ENCODE measurements around the gene KHNYN. TPM values are rescaled to one million over a fixed set of nuclear protein-coding genes. Genes with fewer than 3 reads are reported as not detected.

The KHNYN gene
- total RNA-seq, 2 experiments from 2014 or later: 96.0 to 99.5 TPM

DNA sequence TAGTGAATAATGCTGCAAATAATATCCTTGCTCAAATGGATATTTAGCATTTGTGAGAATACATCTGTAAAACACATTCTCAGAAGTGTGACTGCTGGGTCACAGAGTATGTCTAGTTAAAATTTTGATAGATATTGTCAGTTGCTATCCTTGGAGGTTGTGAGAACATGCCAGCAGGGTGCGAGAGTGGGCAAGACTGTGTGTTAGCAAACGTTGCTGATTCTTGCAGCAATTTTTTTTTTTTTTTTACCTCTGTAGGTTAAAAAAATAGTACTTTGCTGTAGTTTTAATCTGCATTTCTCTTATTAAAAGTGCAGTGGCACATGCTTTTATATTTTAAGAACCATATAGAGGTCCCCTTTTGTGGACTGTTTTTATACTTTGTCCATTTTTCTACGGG, 35.5 kb upstream of the KHNYN start:
- ChIA-PET CTCF (no interaction called here), POLR2A (interaction anchor here (1.1 kb wide), 1 partner anchor 10 kb away, joined by 3 read pairs; no protein-coding TSS in a partner anchor)
- Mint-ChIP-seq H3K36me3 (ENCODE audit: low read depth) (no peaks in the 10 kb centered on the region), H3K9me3 (no peaks in the 10 kb centered on the region), H3K4me1 (peaks cover 5% of the 10 kb centered on the region), H3K27ac (no peak overlapping the region), H3K27me3 (peaks cover 22% of the 10 kb centered on the region), H3K4me3 (no peak overlapping the region)
- no peak for DNase-seq

DNA sequence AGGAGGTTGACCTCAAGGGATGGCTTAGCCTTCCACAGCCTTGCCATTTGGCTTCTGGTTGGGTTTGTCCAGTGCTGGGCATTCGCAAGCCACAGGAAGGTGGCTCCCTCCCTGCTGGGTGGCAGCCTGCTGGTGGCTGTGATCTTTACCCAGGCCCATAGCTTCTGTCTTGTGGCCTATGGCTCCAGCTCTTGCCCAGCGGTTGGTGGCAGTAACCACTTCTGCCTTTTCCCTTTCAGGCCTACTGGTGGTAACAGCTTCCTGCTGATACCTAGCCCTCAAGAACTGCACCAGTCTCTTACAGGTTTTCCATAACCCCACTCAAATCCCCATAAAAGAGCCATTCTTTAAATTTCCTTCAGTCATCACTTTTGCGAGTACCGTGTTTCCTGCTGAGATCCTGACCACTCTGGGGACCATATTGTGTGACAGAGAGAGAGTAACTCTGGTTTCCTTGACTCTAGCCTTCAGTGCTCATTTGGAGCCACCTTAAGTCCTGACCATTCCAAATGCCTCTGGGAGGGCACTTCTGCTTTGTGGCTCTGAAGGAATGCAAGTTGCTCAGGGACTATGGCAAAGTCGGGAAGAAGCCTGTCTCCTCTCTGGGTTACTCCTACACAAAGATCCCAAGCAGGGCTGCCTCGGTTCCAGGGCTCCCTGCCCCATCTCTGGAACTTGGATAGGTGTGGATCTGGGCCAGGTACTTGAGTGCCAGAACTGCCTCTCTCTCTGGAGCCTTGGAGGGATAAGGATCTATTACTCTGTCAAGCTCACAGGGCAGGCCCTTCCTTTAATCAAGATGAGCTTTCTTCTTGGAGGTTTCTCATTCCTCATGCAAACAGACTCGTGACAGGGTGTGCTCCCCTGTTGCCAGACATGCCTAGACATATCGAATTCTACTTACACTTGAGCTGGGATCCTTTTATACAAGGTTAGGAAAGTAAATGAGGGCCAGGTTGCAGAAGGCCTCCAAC, 33.9 kb upstream of the KHNYN start:
- no peak for DNase-seq
- Mint-ChIP-seq H3K27ac (no peak overlapping the region), H3K4me3 (no peak overlapping the region), H3K4me1 (peaks cover 7% of the 10 kb centered on the region), H3K9me3 (no peaks in the 10 kb centered on the region), H3K36me3 (ENCODE audit: low read depth) (no peaks in the 10 kb centered on the region), H3K27me3 (peaks cover 28% of the 10 kb centered on the region)
- ChIA-PET POLR2A (interaction anchor here (1.8 kb wide), 1 partner anchor 28 kb away, joined by 4 read pairs; no protein-coding TSS in a partner anchor), CTCF (interaction anchor here (0.6 to 1.6 kb wide), 2 partner anchors 62 to 1408 kb away, joined by 3 to 7 read pairs; no protein-coding TSS in a partner anchor)

DNA sequence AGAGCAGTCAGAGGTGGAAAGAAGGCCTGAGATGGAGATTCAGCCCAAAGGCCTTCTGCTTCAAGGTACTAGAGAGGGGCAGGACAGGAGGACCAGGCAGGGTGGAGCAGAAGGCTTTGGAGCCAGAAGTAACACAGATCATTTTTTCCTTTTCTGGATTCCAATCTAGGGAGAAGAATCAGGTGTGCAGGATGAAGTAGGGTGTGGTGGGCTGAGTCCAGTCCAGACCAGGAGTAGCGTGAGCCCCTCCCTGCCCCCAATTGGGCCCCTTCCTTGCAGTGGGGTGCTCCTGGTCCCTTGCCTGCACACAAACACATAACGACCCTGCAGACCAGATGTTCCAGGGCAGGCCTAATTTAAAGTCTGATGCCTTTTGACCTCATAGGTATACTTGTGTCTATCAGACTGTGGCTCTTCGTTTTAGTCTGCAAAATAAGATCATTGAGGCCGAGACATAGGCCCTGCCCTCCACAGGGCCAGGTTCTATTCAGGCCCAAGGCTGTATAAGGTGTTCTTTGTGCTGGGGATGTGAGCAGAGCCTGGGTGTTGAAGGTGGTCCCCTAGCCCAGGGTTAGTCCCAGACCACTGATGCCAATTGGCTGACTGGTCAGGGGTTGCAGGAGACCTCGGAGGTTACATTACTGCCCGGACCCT, 32.0 kb upstream of the KHNYN start:
- Mint-ChIP-seq H3K27me3 (peaks cover 29% of the 10 kb centered on the region), H3K4me3 (no peak overlapping the region), H3K36me3 (ENCODE audit: low read depth) (no peaks in the 10 kb centered on the region), H3K9me3 (no peaks in the 10 kb centered on the region), H3K4me1 (peaks cover 7% of the 10 kb centered on the region), H3K27ac (no peak overlapping the region)
- no peak for DNase-seq
- CTCF ChIA-PET: interaction anchor here (0.6 kb wide), 1 partner anchor 9 kb away, joined by 3 read pairs; no protein-coding TSS in a partner anchor
- POLR2A ChIA-PET: no interaction called here

DNA sequence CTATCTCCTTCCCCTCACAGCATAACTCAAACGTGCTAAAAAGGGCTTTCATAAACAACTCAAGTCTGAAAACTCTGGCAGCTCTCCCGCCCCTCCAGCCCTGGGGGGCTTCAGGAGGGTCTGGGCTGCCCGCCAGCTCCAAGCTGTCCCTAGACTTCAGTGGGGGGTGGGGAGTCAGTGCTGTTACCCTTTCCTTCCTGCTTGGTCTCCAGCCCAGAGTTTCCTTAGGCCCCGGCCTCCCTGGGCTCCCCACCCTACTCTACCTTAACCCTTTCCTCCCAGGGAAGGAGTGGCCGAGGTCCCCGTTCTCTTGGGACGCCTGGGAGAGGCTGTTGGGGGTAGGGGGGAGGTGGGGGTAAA, 31.5 kb upstream of the KHNYN start:
- Mint-ChIP-seq H3K36me3 (ENCODE audit: low read depth) (no peaks in the 10 kb centered on the region), H3K27ac (no peak overlapping the region), H3K4me1 (peaks cover 7% of the 10 kb centered on the region), H3K4me3 (no peak overlapping the region), H3K9me3 (no peaks in the 10 kb centered on the region), H3K27me3 (peaks cover 34% of the 10 kb centered on the region)
- DNase-seq: no peak
- POLR2A ChIA-PET: no interaction called here
- CTCF ChIA-PET: interaction anchor here (1.0 kb wide), 2 partner anchors 33 to 64 kb away, joined by 3 read pairs; no protein-coding TSS in a partner anchor

DNA sequence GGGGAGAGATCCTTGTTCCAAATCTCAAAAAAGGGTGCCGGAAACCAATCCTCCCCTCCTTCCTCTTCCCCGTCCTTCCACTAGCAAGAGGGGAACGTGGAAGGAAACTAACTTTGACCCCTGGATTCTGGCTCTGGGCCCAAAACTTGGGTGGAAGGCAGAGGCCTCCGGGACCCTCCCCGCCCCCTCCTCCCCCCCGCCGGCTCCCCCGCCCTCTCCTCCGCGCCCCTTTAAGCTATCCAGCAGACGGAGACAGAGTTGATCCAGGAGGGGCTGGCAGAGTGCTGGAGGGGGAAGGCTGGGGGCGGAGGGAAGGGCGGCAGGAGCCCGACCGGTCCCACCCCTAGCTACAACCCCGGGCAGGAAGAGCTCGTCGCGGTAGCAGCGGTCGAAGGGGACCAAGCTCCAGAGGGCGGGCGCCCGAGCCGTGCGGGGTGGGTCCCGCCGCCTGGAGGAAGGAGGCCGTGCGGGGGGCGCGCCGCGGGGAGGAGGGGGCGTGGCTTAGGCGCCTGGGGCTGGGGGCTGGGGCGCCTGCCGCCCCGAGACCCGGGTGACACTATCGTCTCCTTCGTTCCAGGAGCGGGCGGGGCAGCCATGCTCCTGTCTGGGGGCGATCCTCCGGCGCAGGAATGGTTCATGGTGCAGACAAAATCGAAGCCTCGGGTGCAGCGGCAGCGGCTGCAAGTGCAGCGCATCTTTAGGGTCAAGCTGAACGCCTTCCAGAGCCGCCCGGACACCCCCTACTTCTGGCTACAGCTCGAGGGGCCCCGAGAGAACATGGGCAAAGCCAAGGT, 30.9 kb upstream of the KHNYN start, which contains the start of gene NYNRIN:
NYNRIN (plus strand) TSS at position 351 of the 794 bp plus-strand sequence; CDS start at position 595, 244 bp downstream.
- no peaks in the 10 kb centered on the region for H3K9me3 Mint-ChIP-seq
- peaks cover 7% of the 10 kb centered on the region for H3K4me1 Mint-ChIP-seq
- ChIA-PET POLR2A (no interaction called here), CTCF (interaction anchor here (1.0 kb wide), 2 partner anchors 33 to 65 kb away, joined by 3 read pairs; no protein-coding TSS in a partner anchor)
- H3K36me3 Mint-ChIP-seq (ENCODE audit: low read depth): no peaks in the 10 kb centered on the region
- no peak within 1 kb of the TSS for H3K27ac Mint-ChIP-seq
- DNase-seq: peak; percentile 38
- H3K27me3 Mint-ChIP-seq: peaks cover 39% of the 10 kb centered on the region
- peak within 1 kb of the TSS; percentile 16 for H3K4me3 Mint-ChIP-seq

DNA sequence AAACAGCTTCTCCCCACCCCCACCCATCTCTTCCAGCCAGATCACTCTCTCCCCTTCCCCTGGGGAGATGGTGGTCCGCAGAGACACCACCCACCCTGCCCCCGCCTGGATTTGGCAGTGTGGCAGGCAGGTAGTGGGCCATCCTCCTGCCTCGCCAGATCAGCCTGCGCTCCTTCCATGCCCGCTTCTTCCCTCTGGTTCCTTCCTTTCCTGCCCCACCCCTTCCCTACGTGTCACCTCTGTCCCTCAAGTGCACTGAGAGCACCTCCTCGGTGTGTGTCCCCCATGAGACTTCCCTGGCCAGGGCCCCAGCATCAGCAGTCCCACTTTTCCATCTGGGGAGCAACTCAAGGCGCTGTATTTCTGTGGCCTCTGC, 30.3 kb upstream of the KHNYN start:
- H3K9me3 Mint-ChIP-seq: no peaks in the 10 kb centered on the region
- peak overlapping the region; percentile 16 for H3K4me3 Mint-ChIP-seq
- POLR2A ChIA-PET: no interaction called here
- peaks cover 42% of the 10 kb centered on the region for H3K27me3 Mint-ChIP-seq
- no peak overlapping the region for H3K27ac Mint-ChIP-seq
- H3K36me3 Mint-ChIP-seq (ENCODE audit: low read depth): no peaks in the 10 kb centered on the region
- peaks cover 7% of the 10 kb centered on the region for H3K4me1 Mint-ChIP-seq
- DNase-seq: no peak
- CTCF ChIA-PET: interaction anchor here (1.0 kb wide), 2 partner anchors 34 to 65 kb away, joined by 3 read pairs; no protein-coding TSS in a partner anchor

DNA sequence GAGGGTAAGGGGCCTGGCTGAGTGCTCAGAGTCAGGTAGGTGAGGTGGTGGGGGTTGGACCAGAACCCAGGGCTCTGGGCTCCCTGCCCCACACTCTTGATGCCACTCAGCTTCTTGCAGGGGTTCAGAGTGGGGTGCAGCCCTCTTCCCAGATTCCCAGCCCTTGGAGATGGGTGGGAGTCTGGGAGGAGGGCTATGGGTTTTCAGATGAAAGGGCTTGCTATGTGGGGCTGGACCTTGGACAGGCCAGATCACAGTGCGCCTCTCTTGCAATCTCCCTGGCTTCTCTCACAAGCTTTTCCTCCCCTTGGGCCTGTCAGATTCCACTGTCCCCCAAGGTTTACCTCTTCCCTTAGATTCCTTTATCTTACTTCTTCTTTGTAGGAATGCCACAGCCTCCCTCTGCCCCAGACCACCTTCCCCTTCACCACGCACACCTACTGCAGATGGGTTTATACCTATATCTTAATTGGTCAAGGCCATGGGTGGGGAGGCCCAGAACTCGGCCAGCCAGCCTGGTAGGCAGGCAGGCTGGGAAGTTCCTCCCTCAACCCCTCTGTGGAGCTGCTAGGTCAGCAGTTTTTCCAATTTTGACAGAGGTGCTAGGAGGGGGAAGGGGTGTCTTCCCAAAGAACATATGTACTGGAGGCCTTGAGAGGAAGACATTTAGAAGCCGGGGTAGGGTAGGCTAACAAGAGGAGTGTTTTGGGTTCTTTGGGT, 29.6 kb upstream of the KHNYN start:
- ChIA-PET CTCF (no interaction called here), POLR2A (interaction anchor here (1.4 kb wide), 1 partner anchor 31 kb away, joined by 6 read pairs; no protein-coding TSS in a partner anchor)
- Mint-ChIP-seq H3K4me3 (no peak overlapping the region), H3K4me1 (peaks cover 7% of the 10 kb centered on the region), H3K27me3 (peaks cover 49% of the 10 kb centered on the region), H3K9me3 (no peaks in the 10 kb centered on the region), H3K27ac (no peak overlapping the region), H3K36me3 (ENCODE audit: low read depth) (no peaks in the 10 kb centered on the region)
- no peak for DNase-seq

DNA sequence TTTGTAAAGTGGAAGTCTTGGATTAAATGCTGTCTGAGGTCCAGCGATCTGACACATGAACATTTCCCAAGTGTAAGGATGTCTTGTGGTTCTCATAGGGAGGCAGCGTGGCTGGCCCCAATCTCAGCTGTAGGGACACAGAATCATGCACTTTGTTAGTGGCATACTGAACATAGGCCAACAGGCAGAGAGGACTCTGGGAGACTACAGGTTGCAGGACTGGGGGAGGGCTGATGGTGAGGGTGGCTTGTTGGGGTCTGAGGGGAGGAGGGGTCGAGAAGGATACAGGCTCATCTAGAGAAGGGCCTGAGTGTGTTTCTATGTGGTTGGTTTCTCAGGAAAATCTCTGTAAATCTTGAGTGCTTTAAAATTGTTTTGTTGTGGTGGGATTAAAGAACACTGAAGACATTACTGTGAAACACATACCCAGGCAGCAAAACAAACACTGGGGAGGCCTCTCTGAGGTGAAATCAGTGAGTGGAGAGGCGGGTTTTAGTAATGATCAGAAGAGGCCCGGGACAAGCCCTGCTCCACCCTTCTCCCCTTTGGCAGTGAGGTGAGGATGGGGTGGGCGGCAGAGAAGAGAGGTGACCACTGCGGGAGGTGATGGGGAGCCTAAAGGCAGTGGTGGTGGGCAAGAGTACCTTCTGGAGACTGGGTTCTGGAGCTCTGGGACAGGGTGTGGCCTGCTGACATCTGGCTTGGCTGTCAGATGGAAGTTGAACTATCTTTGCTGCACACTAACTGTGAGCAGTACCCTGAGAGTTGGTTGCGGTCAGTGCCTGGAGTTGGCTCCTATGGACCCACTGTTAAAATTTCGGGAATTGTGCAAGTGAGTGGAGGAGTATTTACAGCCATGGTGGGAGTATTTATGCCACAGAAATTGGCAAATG, 27.7 kb upstream of the KHNYN start:
- no peak for DNase-seq
- H3K36me3 Mint-ChIP-seq (ENCODE audit: low read depth): no peaks in the 10 kb centered on the region
- no peak overlapping the region for H3K27ac Mint-ChIP-seq
- CTCF ChIA-PET: interaction anchor here (1.0 to 1.3 kb wide), 3 partner anchors 29 to 69 kb away, joined by 3 to 4 read pairs (median 3); no protein-coding TSS in a partner anchor
- POLR2A ChIA-PET: interaction anchor here (0.8 to 1.7 kb wide), 3 partner anchors 15 to 29 kb away, joined by 3 to 6 read pairs (median 4); no protein-coding TSS in a partner anchor
- peaks cover 4% of the 10 kb centered on the region for H3K4me1 Mint-ChIP-seq
- no peak overlapping the region for H3K4me3 Mint-ChIP-seq
- no peaks in the 10 kb centered on the region for H3K9me3 Mint-ChIP-seq
- peaks cover 45% of the 10 kb centered on the region for H3K27me3 Mint-ChIP-seq

DNA sequence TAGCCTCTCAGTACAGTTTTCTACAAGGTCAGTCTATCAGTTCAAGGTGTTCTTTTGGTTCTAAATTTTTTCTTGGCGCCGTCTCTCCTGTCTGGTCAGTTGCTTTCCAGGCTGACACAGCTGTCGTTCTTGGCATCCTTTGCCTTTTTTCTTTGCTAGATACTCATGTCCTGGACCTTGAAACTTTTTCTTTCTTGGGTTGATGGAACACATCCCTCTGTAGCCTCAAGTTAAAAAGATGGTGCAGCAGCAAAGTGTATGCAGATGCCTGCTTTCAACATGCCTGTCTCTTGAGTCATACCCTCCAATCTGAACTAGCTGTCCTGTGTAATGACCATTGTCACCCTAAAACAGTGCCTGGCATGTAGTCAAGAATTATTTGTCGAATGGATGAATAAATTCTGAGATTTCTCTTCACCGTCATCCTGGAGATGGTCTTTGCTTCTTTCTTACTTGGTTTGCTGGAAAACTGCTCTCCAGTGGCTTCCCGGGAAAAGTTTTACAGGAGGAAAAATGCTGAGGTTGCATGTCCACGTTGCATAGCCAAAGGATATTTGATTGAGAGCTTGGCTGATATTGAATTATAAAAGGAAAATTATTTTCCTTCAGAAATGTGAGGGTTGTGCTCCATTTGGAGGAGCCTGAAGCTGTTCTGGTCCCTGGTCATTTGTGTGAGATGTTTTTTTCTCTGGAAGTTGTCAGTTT, 26.3 kb upstream of the KHNYN start:
- no peak for DNase-seq
- Mint-ChIP-seq H3K36me3 (ENCODE audit: low read depth) (no peaks in the 10 kb centered on the region), H3K4me1 (peaks cover 2% of the 10 kb centered on the region), H3K4me3 (no peak overlapping the region), H3K27ac (no peak overlapping the region), H3K27me3 (peaks cover 42% of the 10 kb centered on the region), H3K9me3 (no peaks in the 10 kb centered on the region)
- ChIA-PET POLR2A (interaction anchor here (1.5 kb wide), 1 partner anchor 9 kb away, joined by 3 read pairs; no protein-coding TSS in a partner anchor), CTCF (no interaction called here)

DNA sequence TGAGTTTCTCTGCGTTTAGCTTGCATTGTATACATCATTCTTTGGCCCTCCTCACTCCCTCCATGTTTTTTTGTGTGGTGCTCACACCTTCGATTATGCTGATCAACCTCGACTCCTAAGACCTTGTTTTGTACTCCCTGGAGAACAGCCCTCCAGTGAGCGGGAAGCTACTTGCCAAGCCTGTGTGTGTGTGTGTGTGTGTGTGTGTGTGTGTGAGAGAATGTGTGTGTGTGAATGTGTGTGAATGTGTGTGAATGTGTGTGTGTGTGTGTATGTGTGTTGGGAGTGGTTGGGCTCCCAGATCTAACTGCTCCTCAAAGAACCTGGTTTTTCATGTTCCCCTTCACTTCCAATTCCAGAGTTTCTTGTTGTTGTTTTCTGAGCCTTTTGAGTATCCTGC, 24.9 kb upstream of the KHNYN start:
- H3K27me3 Mint-ChIP-seq: peaks cover 38% of the 10 kb centered on the region
- no peak overlapping the region for H3K4me3 Mint-ChIP-seq
- H3K27ac Mint-ChIP-seq: no peak overlapping the region
- no peaks in the 10 kb centered on the region for H3K9me3 Mint-ChIP-seq
- POLR2A ChIA-PET: interaction anchor here (1.0 to 1.5 kb wide), 2 partner anchors 11 to 15 kb away, joined by 3 to 4 read pairs; no protein-coding TSS in a partner anchor
- no peaks in the 10 kb centered on the region for H3K36me3 Mint-ChIP-seq (ENCODE audit: low read depth)
- CTCF ChIA-PET: no interaction called here
- no peaks in the 10 kb centered on the region for H3K4me1 Mint-ChIP-seq
- no peak for DNase-seq

DNA sequence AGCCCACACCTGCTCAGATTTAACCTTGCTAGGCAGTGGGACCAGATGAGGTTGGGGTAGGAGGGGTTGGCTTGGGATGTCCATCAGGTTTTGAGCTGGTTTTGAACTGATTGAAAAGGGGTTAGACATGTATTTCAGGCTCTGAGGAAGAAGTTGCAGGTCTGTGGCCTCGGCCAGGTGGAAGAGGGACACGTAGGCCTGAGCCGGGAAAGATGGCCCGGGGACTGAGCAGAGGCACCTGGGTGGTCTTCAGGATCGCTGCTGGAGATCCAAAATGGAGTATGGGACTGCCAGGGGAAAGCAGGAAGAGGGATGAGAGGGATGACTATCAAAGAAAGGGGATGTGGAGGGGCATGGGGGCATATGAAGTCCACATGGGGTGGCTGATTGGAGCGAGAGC, 23.3 kb upstream of the KHNYN start:
- Mint-ChIP-seq H3K4me1 (no peaks in the 10 kb centered on the region), H3K27ac (no peak overlapping the region), H3K27me3 (peaks cover 39% of the 10 kb centered on the region), H3K4me3 (no peak overlapping the region), H3K9me3 (no peaks in the 10 kb centered on the region), H3K36me3 (ENCODE audit: low read depth) (no peaks in the 10 kb centered on the region)
- DNase-seq: no peak
- ChIA-PET CTCF (interaction anchor here (0.6 to 2.4 kb wide), 3 partner anchors 9 to 304 kb away, joined by 3 to 14 read pairs (median 3); no protein-coding TSS in a partner anchor), POLR2A (interaction anchor here (1.2 kb wide), 1 partner anchor 13 kb away, joined by 3 read pairs; no protein-coding TSS in a partner anchor)
